HEK293 (cell line): ENCODE measurements around the gene LHB.

Experiments used
- CTCF ChIA-PET: fragments of 350-600 bp; formaldehyde crosslinking; extraction: SDS; loops from one replicate; lab custom pipeline; 2021; ENCODE audit warnings: antibody characterized with exemption; lab: Yijun Ruan, JAX
- POLR2A ChIA-PET: fragments of 300-600 bp; formaldehyde crosslinking; extraction: SDS; loops from one replicate; lab custom pipeline; 2020; ENCODE audit warnings: antibody characterized with exemption, inconsistent platforms; lab: Yijun Ruan, JAX
- H3K27ac ChIP-seq: fragments of 200-500 bp; sonication (Bioruptor generic); 2 replicates; pipeline ENCODE4 v1.5.1; 2014; ENCODE audit warnings: low read depth, low read length, control low read depth, inconsistent platforms; ENCODE audit errors: extremely low read depth
- H3K36me3 ChIP-seq, 2 experiments: fragments of 200-500 bp in 1 of 2; sonication (Bioruptor generic) in 1 of 2; 1 replicate in 1 of 2; 2 replicates in 1 of 2; pipeline ENCODE4 v1.5.1; 2014 to 2017; ENCODE audit warnings: inconsistent platforms in 2 of 2, low read length in 2 of 2; ENCODE audit not compliant: control insufficient read depth in 2 of 2, insufficient read depth in 1 of 2
- H3K4me1 ChIP-seq: fragments of 200-500 bp; sonication (Bioruptor generic); 2 replicates; pipeline ENCODE4 v1.5.1; 2014; ENCODE audit warnings: mild to moderate bottlenecking, low read length, inconsistent platforms; ENCODE audit not compliant: control insufficient read depth, insufficient read depth
- H3K4me3 ChIP-seq: 2 replicates; pipeline ENCODE4 v1.5.1; 2011; ENCODE audit warnings: low read depth, mild to moderate bottlenecking, control low read depth, low read length, moderate library complexity
- H3K9me3 ChIP-seq: fragments of 200-500 bp; sonication (Bioruptor generic); 2 replicates; pipeline ENCODE4 v1.5.1; 2014; ENCODE audit warnings: low read depth, low read length, inconsistent platforms; ENCODE audit not compliant: control insufficient read depth, insufficient read depth
- PRDM1 ChIP-seq: fragments of 450-650 bp; formaldehyde crosslinking; IDR thresholded peaks from 2 replicates; pipeline ENCODE4; 2016; ENCODE audit warnings: missing biosample characterization, missing genetic modification characterization
- ZBTB17 ChIP-seq: fragments of 450-650 bp; formaldehyde crosslinking; IDR thresholded peaks from 2 replicates; pipeline ENCODE4 v1.5.1; 2016; ENCODE audit warnings: missing biosample characterization, missing genetic modification characterization
- ZBTB21 ChIP-seq: fragments of 450-650 bp; formaldehyde crosslinking; IDR thresholded peaks from 2 replicates; pipeline ENCODE4 v1.5.1; 2017; ENCODE audit warnings: missing biosample characterization, missing genetic modification characterization
- ZNF114 ChIP-seq: fragments of 450-650 bp; formaldehyde crosslinking; IDR thresholded peaks from 2 replicates; pipeline ENCODE4 v1.5.0; 2017; ENCODE audit warnings: missing biosample characterization, missing genetic modification characterization
- ZNF157 ChIP-seq: fragments of 450-650 bp; formaldehyde crosslinking; IDR thresholded peaks from 2 replicates; pipeline ENCODE4 v1.5.1; 2016; ENCODE audit warnings: missing biosample characterization, missing genetic modification characterization
- ZNF391 ChIP-seq: fragments of 450-650 bp; formaldehyde crosslinking; IDR thresholded peaks from 2 replicates; pipeline ENCODE4 v1.5.1; 2016; ENCODE audit warnings: low read depth, missing biosample characterization, missing genetic modification characterization, borderline replicate concordance
- ZNF791 ChIP-seq: fragments of 450-650 bp; formaldehyde crosslinking; IDR thresholded peaks from 2 replicates; pipeline ENCODE4 v1.5.1; 2016; ENCODE audit warnings: missing biosample characterization, missing genetic modification characterization
- TF ChIP-seq, protein P1 (sequence below): fragments of 450-650 bp; formaldehyde crosslinking; IDR thresholded peaks from 2 replicates; pipeline ENCODE4 v1.5.1; 2016; ENCODE audit warnings: missing biosample characterization, missing genetic modification characterization
- TF ChIP-seq, protein P2 (sequence below): fragments of 450-650 bp; formaldehyde crosslinking; IDR thresholded peaks from 2 replicates; pipeline ENCODE4 v1.5.1; 2016; ENCODE audit warnings: missing biosample characterization, missing genetic modification characterization
- TF ChIP-seq, protein P3 (sequence below): fragments of 450-650 bp; formaldehyde crosslinking; IDR thresholded peaks from 2 replicates; pipeline ENCODE4 v1.5.1; 2016; ENCODE audit warnings: missing biosample characterization, missing genetic modification characterization

Gene LHB

DNA sequence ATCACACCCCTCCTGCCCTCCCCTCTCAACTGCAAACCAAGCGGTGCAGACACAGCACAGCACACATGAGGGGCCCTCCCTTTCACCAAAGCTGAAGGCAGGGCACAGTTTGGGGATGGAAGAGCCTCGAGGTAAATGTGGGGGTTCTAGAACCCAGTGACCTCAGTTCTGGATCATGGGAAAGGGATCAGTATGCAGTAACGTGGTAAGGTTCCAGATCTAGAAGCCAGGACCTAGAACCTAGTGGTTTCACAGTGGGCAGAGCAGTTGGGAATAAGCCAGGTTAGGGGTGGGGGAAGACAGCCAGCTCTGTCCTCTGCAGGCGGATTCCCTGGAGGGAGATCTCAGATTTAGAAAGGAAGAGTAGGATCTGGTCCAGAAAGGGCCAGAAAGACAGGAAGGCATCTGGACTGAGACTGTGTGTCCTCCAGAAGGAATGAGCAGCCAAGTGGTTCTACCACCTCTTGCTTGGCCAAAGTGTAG is 48.7 kb downstream of the LHB start (continued):
- TF ChIP-seq, protein P1, sequence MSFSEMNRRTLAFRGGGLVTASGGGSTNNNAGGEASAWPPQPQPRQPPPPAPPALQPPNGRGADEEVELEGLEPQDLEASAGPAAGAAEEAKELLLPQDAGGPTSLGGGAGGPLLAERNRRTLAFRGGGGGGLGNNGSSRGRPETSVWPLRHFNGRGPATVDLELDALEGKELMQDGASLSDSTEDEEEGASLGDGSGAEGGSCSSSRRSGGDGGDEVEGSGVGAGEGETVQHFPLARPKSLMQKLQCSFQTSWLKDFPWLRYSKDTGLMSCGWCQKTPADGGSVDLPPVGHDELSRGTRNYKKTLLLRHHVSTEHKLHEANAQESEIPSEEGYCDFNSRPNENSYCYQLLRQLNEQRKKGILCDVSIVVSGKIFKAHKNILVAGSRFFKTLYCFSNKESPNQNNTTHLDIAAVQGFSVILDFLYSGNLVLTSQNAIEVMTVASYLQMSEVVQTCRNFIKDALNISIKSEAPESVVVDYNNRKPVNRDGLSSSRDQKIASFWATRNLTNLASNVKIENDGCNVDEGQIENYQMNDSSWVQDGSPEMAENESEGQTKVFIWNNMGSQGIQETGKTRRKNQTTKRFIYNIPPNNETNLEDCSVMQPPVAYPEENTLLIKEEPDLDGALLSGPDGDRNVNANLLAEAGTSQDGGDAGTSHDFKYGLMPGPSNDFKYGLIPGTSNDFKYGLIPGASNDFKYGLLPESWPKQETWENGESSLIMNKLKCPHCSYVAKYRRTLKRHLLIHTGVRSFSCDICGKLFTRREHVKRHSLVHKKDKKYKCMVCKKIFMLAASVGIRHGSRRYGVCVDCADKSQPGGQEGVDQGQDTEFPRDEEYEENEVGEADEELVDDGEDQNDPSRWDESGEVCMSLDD (tag by site-specific recombination) = peak; percentile 51; the same call in 1 of the 2 replicates
- no peak for TF ChIP-seq ZNF791 (tag by site-specific recombination)
- no peak for TF ChIP-seq ZNF114 (tag by site-specific recombination)
- peak; percentile 52 for TF ChIP-seq ZBTB17 (tag by site-specific recombination)
- TF ChIP-seq ZBTB21 (tag by site-specific recombination) = no peak
- TF ChIP-seq, protein P2, sequence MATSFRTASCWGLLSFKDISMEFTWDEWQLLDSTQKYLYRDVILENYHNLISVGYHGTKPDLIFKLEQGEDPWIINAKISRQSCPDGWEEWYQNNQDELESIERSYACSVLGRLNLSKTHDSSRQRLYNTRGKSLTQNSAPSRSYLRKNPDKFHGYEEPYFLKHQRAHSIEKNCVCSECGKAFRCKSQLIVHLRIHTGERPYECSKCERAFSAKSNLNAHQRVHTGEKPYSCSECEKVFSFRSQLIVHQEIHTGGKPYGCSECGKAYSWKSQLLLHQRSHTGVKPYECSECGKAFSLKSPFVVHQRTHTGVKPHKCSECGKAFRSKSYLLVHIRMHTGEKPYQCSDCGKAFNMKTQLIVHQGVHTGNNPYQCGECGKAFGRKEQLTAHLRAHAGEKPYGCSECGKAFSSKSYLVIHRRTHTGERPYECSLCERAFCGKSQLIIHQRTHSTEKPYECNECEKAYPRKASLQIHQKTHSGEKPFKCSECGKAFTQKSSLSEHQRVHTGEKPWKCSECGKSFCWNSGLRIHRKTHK (tag by site-specific recombination) = no peak

DNA sequence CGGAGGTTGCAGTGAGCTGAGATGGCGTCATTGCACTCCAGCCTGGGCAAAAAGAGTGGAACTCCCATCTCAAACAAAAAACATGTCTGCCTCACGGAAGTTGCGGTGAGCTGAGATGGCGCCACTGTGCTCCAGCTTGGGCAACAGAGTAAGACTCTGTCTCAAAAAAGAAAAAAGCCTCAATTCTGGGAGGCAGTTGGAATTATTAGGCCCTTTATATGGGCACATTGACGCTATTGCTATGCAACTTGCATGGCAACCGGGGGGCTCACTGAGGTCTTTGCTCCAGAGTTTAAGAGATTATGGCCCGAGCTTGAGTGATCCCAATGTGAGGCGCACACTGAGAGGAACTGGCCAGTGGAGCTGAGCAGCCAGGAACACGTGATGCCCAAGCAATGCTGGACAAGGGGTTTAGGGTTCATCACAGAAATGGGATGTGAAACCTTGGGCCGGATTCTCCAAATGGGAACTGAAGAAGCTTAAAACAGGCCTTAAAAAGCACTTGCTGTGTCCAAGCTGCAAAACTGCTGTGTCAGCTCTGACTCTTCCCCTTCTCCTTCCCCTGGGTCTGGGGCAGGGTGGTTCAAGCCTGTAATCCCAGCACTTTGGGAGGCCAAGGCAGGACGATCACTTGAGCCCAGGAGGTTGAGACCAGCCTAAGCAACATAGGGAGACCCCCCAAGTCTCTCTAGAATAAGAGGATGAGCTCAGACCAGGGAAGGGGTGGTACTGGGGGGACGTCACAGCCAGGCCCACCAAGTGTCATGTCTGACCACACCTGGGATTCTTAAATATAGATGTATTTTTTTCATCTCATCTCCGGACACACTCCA is 49.3 kb downstream of the LHB start:
- ChIA-PET CTCF (interaction anchor here (0.5 to 1.8 kb wide), 9 partner anchors 26 to 749 kb away, joined by 3 to 7 read pairs (median 5); partner anchors contain the start of genes GYS1 and RUVBL2), POLR2A (interaction anchor here (1.0 to 4.2 kb wide), 7 partner anchors 10 to 322 kb away, joined by 3 to 34 read pairs (median 4); partner anchors contain the start of genes BAX, GYS1, PPP1R15A and RUVBL2)
- H3K27ac ChIP-seq = no peak overlapping the region
- no peak for TF ChIP-seq ZNF391 (tag by site-specific recombination)
- TF ChIP-seq, protein P3, sequence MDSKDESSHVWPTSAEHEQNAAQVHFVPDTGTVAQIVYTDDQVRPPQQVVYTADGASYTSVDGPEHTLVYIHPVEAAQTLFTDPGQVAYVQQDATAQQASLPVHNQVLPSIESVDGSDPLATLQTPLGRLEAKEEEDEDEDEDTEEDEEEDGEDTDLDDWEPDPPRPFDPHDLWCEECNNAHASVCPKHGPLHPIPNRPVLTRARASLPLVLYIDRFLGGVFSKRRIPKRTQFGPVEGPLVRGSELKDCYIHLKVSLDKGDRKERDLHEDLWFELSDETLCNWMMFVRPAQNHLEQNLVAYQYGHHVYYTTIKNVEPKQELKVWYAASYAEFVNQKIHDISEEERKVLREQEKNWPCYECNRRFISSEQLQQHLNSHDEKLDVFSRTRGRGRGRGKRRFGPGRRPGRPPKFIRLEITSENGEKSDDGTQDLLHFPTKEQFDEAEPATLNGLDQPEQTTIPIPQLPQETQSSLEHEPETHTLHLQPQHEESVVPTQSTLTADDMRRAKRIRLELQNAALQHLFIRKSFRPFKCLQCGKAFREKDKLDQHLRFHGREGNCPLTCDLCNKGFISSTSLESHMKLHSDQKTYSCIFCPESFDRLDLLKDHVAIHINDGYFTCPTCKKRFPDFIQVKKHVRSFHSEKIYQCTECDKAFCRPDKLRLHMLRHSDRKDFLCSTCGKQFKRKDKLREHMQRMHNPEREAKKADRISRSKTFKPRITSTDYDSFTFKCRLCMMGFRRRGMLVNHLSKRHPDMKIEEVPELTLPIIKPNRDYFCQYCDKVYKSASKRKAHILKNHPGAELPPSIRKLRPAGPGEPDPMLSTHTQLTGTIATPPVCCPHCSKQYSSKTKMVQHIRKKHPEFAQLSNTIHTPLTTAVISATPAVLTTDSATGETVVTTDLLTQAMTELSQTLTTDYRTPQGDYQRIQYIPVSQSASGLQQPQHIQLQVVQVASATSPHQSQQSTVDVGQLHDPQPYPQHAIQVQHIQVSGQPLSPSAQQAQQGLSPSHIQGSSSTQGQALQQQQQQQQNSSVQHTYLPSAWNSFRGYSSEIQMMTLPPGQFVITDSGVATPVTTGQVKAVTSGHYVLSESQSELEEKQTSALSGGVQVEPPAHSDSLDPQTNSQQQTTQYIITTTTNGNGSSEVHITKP (tag by site-specific recombination) = 0 out of 2 replicates have a peak, but pooled peaks have one; percentile 11
- H3K4me3 ChIP-seq = no peak overlapping the region
- peaks cover 10 to 51% of the 10 kb centered on the region in 2 experiments; a peak in 2 of 3 replicates for H3K36me3 ChIP-seq
- no peaks in the 10 kb centered on the region for H3K9me3 ChIP-seq
- H3K4me1 ChIP-seq = peaks cover 20% of the 10 kb centered on the region

DNA sequence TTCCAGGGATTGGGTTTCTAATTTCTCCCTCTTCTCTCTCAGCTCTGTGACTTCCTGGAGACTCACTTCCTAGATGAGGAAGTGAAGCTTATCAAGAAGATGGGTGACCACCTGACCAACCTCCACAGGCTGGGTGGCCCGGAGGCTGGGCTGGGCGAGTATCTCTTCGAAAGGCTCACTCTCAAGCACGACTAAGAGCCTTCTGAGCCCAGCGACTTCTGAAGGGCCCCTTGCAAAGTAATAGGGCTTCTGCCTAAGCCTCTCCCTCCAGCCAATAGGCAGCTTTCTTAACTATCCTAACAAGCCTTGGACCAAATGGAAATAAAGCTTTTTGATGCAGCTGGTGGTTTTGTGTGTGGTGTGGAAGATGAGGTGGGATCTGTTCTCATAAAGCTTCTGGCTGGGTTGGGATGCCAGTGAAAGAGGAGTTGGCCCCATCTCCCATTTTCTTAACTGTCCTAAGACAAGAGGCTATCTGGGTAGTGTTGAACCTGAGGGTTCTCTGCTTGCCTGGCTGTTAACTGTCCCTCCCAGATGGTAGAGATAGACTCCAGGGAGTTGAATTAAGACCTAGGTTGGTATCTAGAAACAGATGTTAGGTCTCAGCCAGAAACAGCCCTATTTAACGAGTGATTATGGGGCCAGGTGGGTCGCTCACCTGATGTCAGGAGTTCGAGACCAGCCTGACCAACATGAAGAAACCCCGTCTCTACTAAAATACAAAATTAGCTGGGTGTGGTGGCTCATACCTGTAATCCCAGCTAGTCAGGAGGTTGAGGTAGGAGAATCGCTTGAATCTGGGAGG is 50.1 kb downstream of the LHB start:
- H3K36me3 ChIP-seq = peaks cover 9 to 51% of the 10 kb centered on the region in 2 experiments; a peak in 2 of 3 replicates
- ChIA-PET CTCF (interaction anchor here (0.6 to 1.8 kb wide), 12 partner anchors 11 to 541 kb away, joined by 3 to 7 read pairs (median 5); partner anchors contain the start of genes GYS1 and RUVBL2), POLR2A (interaction anchor here (0.6 to 4.2 kb wide), 10 partner anchors 11 to 321 kb away, joined by 3 to 34 read pairs (median 4); partner anchors contain the start of genes BAX, GYS1, PPP1R15A and RUVBL2)
- H3K27ac ChIP-seq = no peak overlapping the region; the same call in 1 of the 2 replicates
- H3K4me1 ChIP-seq = peaks cover 20% of the 10 kb centered on the region
- no peak overlapping the region for H3K4me3 ChIP-seq
- H3K9me3 ChIP-seq = no peaks in the 10 kb centered on the region
- no peak for TF ChIP-seq ZNF157 (tag by site-specific recombination)
- TF ChIP-seq PRDM1 = peak; percentile 59
